Smooth muscle cell (in vitro differentiated cells): ENCODE results near the gene CDH5. TPM values are rescaled to one million over a fixed set of nuclear protein-coding genes. Genes with fewer than 3 reads are reported as not detected.

Experiments used
- DNase-seq: peaks from one replicate; lab custom pipeline; 2025; ENCODE audit not compliant: unreplicated experiment; lab: John Stamatoyannopoulos, UW
- H2AFZ ChIP-seq: fragments of 200-600 bp; sonication (generic); 2 replicates; pipeline ENCODE4 v1.6.0; 2016; ENCODE audit warnings: antibody characterized with exemption, low read depth, mild to moderate bottlenecking
- H3F3A ChIP-seq: fragments of 200-600 bp; sonication (generic); 2 replicates; pipeline ENCODE4 v1.6.0; 2017; ENCODE audit warnings: antibody characterized with exemption, low read depth
- H3K27ac ChIP-seq: fragments of 200-600 bp; sonication (generic); 2 replicates; pipeline ENCODE4 v1.5.1; 2016; ENCODE audit warnings: low read depth, mild to moderate bottlenecking
- H3K27me3 ChIP-seq: fragments of 200-600 bp; sonication (generic); 2 replicates; pipeline ENCODE4 v1.6.1; 2016; ENCODE audit warnings: low read depth, mild to moderate bottlenecking
- H3K36me3 ChIP-seq: fragments of 200-600 bp; sonication (generic); 2 replicates; pipeline ENCODE4 v1.5.1; 2016; ENCODE audit warnings: low read depth
- H3K4me1 ChIP-seq: fragments of 200-600 bp; sonication (generic); 2 replicates; pipeline ENCODE4 v1.5.1; 2016; ENCODE audit warnings: low read depth
- H3K4me2 ChIP-seq: fragments of 200-600 bp; sonication (generic); 2 replicates; pipeline ENCODE4 v1.6.0; 2016; ENCODE audit warnings: mild to moderate bottlenecking
- H3K4me3 ChIP-seq: fragments of 200-600 bp; sonication (generic); 2 replicates; pipeline ENCODE4 v1.5.1; 2016; ENCODE audit warnings: mild to moderate bottlenecking
- H3K79me2 ChIP-seq: fragments of 200-600 bp; sonication (generic); 2 replicates; pipeline ENCODE4 v1.6.0; 2016; ENCODE audit warnings: low read depth, mild to moderate bottlenecking
- H3K9ac ChIP-seq: fragments of 200-600 bp; sonication (generic); 2 replicates; pipeline ENCODE4 v1.6.0; 2016; ENCODE audit warnings: low read depth
- H3K9me3 ChIP-seq: fragments of 200-600 bp; sonication (generic); replicated peaks from 2 replicates; pipeline ENCODE4 v1.5.1; 2016; ENCODE audit warnings: low read depth
- H4K20me1 ChIP-seq: fragments of 200-600 bp; sonication (generic); 2 replicates; pipeline ENCODE4 v1.6.0; 2016; ENCODE audit warnings: low read depth
- WGBS: methylation state at CpG from one replicate; pipeline ENCODE4 v1.1.7; 2016; ENCODE audit warnings: low lambda C conversion rate; 5-methylcytosine and 5-hydroxymethylcytosine counted together
- polyA plus RNA-seq: library from polyadenylated mRNA; unstranded; fragments of >200 nt; fragmentation: Nextera tagmentation; extraction: Ambion mirVana; gene quantifications from 2 replicates; pipeline ENCODE4 v1.2.1, GENCODE V29; 2016
- total RNA-seq: library from RNA; depleted of rRNA; stranded (reverse); fragments of >200 nt; gene quantifications from 2 replicates; pipeline ENCODE4 v1.2.3, GENCODE V29; 2014
- TF ChIP-seq, protein P1 (sequence below): fragments of 200-600 bp; sonication (generic); IDR thresholded peaks from 2 replicates; pipeline ENCODE4 v1.5.1; 2017; ENCODE audit warnings: borderline replicate concordance, mild to moderate bottlenecking, antibody characterized with exemption; ENCODE audit not compliant: insufficient read depth, poor library complexity, severe bottlenecking

Gene CDH5
- total and polyA plus RNA-seq, 2 experiments from 2014 or later: not detected

DNA sequence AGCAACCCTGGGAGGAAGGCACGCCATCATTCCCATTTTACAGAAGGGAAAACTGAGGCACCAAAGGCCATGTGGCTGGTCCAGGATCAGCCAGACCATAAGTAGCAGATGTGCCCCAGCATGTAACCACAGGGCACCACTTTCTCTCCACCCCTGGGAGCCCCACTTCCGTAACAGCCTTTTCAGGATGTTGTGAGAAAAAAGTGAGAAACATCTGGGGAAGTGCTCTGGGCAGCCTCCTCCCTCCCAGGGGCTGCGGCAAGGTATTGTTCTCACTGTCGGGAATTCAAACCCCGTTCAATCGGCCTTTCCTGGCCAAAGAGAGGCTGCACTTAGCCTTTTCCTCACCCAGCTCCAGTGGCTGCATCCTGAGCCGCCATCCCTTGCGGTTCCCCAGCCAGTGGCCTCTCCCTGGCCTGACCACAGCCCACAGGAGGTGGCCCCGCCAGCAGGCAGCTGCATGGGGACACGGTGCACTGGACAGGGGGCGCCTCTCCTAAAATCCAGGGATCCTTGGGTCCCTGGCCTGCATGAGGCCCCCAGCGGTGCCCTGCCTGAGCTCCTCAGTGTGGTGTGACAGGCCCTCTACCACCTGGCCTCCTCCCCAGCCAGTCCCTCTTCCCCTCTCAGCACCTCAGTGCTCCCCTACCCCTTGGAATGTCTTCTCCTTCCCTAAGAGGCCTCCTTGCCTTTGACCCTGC lies 5.7 kb upstream of the CDH5 start:
- Histone ChIP-seq H3K79me2 (no peaks in the 10 kb centered on the region), H3K4me2 (no peak overlapping the region), H3K9me3 (no peaks in the 10 kb centered on the region), H4K20me1 (no peaks in the 10 kb centered on the region), H3K27me3 (peaks cover 7% of the 10 kb centered on the region), H3K4me1 (no peaks in the 10 kb centered on the region), H2AFZ (no peak overlapping the region), H3K4me3 (no peak overlapping the region), H3F3A (no peaks in the 10 kb centered on the region), H3K36me3 (no peaks in the 10 kb centered on the region), H3K27ac (no peak overlapping the region), H3K9ac (no peak overlapping the region)
- WGBS: 87% methylated on average over 12 of the region's 12 CpGs
- TF ChIP-seq, protein P1, sequence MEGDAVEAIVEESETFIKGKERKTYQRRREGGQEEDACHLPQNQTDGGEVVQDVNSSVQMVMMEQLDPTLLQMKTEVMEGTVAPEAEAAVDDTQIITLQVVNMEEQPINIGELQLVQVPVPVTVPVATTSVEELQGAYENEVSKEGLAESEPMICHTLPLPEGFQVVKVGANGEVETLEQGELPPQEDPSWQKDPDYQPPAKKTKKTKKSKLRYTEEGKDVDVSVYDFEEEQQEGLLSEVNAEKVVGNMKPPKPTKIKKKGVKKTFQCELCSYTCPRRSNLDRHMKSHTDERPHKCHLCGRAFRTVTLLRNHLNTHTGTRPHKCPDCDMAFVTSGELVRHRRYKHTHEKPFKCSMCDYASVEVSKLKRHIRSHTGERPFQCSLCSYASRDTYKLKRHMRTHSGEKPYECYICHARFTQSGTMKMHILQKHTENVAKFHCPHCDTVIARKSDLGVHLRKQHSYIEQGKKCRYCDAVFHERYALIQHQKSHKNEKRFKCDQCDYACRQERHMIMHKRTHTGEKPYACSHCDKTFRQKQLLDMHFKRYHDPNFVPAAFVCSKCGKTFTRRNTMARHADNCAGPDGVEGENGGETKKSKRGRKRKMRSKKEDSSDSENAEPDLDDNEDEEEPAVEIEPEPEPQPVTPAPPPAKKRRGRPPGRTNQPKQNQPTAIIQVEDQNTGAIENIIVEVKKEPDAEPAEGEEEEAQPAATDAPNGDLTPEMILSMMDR: no peak
- DNase-seq: no peak

DNA sequence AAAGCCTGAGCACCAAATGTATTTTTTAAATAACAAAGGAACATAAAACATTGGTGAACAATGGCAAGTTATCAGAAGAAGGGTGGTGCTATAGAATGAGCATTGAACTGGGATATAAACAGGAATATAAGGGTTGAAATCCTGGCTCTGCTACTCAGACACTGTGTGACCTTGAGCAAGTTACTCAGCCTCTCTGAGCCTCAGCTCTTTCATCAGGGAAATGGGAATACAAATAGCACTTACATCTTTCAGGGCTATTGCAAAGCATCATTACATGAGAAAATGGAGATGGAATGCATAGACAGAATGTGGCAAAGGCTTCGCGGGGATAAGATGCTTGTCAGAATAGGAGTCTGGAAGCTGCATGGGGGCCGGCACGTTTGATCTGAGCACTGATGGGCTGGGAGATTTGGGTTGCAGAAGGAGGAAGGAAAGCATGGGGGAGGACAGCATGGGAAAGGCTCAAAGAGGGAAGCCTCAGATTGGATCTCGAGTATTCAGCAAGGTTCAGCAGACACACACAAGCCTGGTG lies 4.8 kb upstream of the CDH5 start:
- TF ChIP-seq, protein P1: no peak
- no peak overlapping the region for H3K4me3 ChIP-seq
- no peaks in the 10 kb centered on the region for H3K36me3 ChIP-seq
- H3K27ac ChIP-seq: no peak overlapping the region
- DNase-seq: no peak
- peaks cover 7% of the 10 kb centered on the region for H3K27me3 ChIP-seq
- WGBS: 72% methylated on average over 5 of the region's 5 CpGs
- no peak overlapping the region for H2AFZ ChIP-seq
- H3K79me2 ChIP-seq: no peaks in the 10 kb centered on the region
- no peak overlapping the region for H3K9ac ChIP-seq
- no peaks in the 10 kb centered on the region for H3K9me3 ChIP-seq
- H3K4me2 ChIP-seq: no peak overlapping the region
- no peaks in the 10 kb centered on the region for H3K4me1 ChIP-seq
- H4K20me1 ChIP-seq: no peaks in the 10 kb centered on the region
- no peaks in the 10 kb centered on the region for H3F3A ChIP-seq

DNA sequence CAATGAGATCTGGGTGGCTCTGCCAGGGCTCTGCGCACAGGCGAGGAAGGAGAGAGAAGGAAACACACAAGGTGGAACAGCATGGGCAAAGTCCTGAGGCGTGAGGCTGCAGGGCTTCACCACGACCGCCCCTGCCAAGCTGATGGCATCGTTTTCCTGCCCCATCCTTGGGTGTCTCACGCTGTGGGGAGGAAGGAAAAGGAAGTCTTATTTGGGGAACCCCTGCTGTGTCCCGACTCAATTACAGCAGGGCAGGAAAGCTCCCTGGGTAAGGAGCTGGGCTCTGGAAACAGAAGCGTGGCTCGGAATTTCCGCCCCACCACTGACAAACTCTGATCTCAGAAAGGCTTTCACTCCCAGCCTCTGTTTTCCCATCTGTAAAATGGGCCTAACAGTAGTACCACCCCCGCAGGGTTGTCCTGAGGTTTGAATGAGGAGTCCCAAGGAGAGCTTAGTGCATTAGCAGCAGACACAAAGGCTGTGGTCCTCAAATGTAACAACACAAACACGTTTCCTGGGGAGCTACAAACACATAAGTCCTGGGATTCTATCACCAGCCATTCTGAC lies 3.2 kb upstream of the CDH5 start:
- WGBS: 89% methylated on average over 13 of the region's 13 CpGs

More for the DNA sequence above, 3.2 kb upstream of the CDH5 start:
- Histone ChIP-seq H3K27me3 (peaks cover 7% of the 10 kb centered on the region), H3K9ac (no peak overlapping the region), H4K20me1 (no peaks in the 10 kb centered on the region), H3K9me3 (no peaks in the 10 kb centered on the region), H3F3A (no peaks in the 10 kb centered on the region), H3K36me3 (no peaks in the 10 kb centered on the region), H3K4me1 (no peaks in the 10 kb centered on the region), H3K4me2 (no peak overlapping the region), H3K79me2 (no peaks in the 10 kb centered on the region), H3K27ac (no peak overlapping the region), H2AFZ (no peak overlapping the region), H3K4me3 (no peak overlapping the region)
- DNase-seq: no peak
- TF ChIP-seq, protein P1: no peak
